Nephron progenitor cell (in vitro differentiated cells): ENCODE data around the gene VAMP8.

ENCODE experiments used
- DNase-seq: peaks from one replicate; pipeline ENCODE4 v3.0.0; 2021
- H3K27ac Mint-ChIP-seq: 2 replicates; pipeline ENCODE4 v1.8.0; 2021; ENCODE audit warnings: mild to moderate bottlenecking, moderate library complexity, mixed read lengths
- H3K27me3 Mint-ChIP-seq: 2 replicates; pipeline ENCODE4 v1.8.0; 2021; ENCODE audit warnings: mild to moderate bottlenecking, low read depth, mixed read lengths; ENCODE audit not compliant: poor library complexity
- H3K36me3 Mint-ChIP-seq: 2 replicates; pipeline ENCODE4 v1.8.0; 2021; ENCODE audit warnings: low read depth, mixed read lengths
- H3K4me1 Mint-ChIP-seq: 2 replicates; pipeline ENCODE4 v1.8.0; 2021; ENCODE audit warnings: mixed read lengths
- H3K4me3 Mint-ChIP-seq: 2 replicates; pipeline ENCODE4 v1.8.0; 2021; ENCODE audit warnings: mild to moderate bottlenecking, moderate library complexity, mixed read lengths
- H3K9me3 Mint-ChIP-seq: 2 replicates; pipeline ENCODE4 v1.8.0; 2021; ENCODE audit warnings: mild to moderate bottlenecking, moderate library complexity, mixed read lengths
- CTCF ChIP-seq: fragments of 200-600 bp; sonication (generic); IDR thresholded peaks from 2 replicates; pipeline ENCODE4 v1.5.0; 2021; ENCODE audit warnings: antibody characterized with exemption

VAMP8 gene

GRCh38 chr2:85628658-85629057 is 51.3 kb downstream of the VAMP8 start:
- H3K4me3 Mint-ChIP-seq: no peak overlapping the region
- no peak for DNase-seq
- no peaks in the 10 kb centered on the region for H3K4me1 Mint-ChIP-seq
- H3K27me3 Mint-ChIP-seq: no peaks in the 10 kb centered on the region
- TF ChIP-seq CTCF: no peak
- no peaks in the 10 kb centered on the region for H3K9me3 Mint-ChIP-seq
- H3K36me3 Mint-ChIP-seq: peaks cover 79% of the 10 kb centered on the region
- H3K27ac Mint-ChIP-seq: no peak overlapping the region

- H3K4me3 Mint-ChIP-seq: no peak overlapping the region
- peaks cover 75% of the 10 kb centered on the region for H3K36me3 Mint-ChIP-seq
- no peaks in the 10 kb centered on the region for H3K27me3 Mint-ChIP-seq
- H3K4me1 Mint-ChIP-seq: no peaks in the 10 kb centered on the region
- H3K9me3 Mint-ChIP-seq: no peaks in the 10 kb centered on the region
- no peak for TF ChIP-seq CTCF
- DNase-seq: no peak
- no peak overlapping the region for H3K27ac Mint-ChIP-seq
Observed at GRCh38 chr2:85631316-85631715, 53.9 kb downstream of the VAMP8 start.
